SK-N-SH (cell line): ENCODE results near the gene PTOV1. TPM values are rescaled to one million over a fixed set of nuclear protein-coding genes. Genes with fewer than 3 reads are reported as not detected.

Source experiments
- CTCF ChIA-PET: fragments of 300-600, 350-600 bp; formaldehyde crosslinking; extraction: SDS; loops from one replicate; lab custom pipeline; 2021; lab: Yijun Ruan, JAX
- POLR2A ChIA-PET: fragments of 350-600 bp; sonication (Branson Sonifier 250); formaldehyde crosslinking; extraction: SDS; loops from one replicate; lab custom pipeline; 2020; ENCODE audit warnings: antibody characterized with exemption, inconsistent platforms; lab: Yijun Ruan, JAX
- DNase-seq: peaks from one replicate; pipeline ENCODE4 v3.0.0; 2012
- H2AFZ ChIP-seq: fragments of 200-600 bp; sonication (generic); 2 replicates; pipeline ENCODE4 v1.8.1; 2016; ENCODE audit warnings: antibody characterized with exemption, mild to moderate bottlenecking, low read depth
- H3F3A ChIP-seq: fragments of 200-600 bp; sonication (generic); replicated peaks from 2 replicates; pipeline ENCODE3; 2016; ENCODE audit warnings: antibody characterized with exemption, mild to moderate bottlenecking; ENCODE audit not compliant: insufficient read depth
- H3K27ac ChIP-seq, 2 experiments: fragments of 200-500 bp in 1 of 2; fragments of 200-600 bp in 1 of 2; sonication (Bioruptor generic) in 1 of 2; sonication (generic), shearing (Covaris generic) in 1 of 2; 2 replicates each; pipeline versions ENCODE4 v1.5.1 to v1.6.1; 2014 to 2016; ENCODE audit warnings: low read depth in 2 of 2, inconsistent platforms in 1 of 2, low read length in 1 of 2, mild to moderate bottlenecking in 1 of 2, mixed read lengths in 1 of 2
- H3K27me3 ChIP-seq: fragments of 200-600 bp; sonication (generic), shearing (Covaris generic); 2 replicates; pipeline ENCODE4 v1.6.1; 2016; ENCODE audit warnings: mixed run types; ENCODE audit not compliant: insufficient read depth
- H3K36me3 ChIP-seq, 2 experiments: fragments of 200-500 bp in 1 of 2; fragments of 200-600 bp in 1 of 2; sonication (Bioruptor generic) in 1 of 2; sonication (generic) in 1 of 2; replicated peaks in 1 of 2; 2 replicates each; pipeline versions ENCODE3 to v1.5.1; 2014 to 2016; ENCODE audit warnings: low read length in 1 of 2, mild to moderate bottlenecking in 1 of 2; ENCODE audit not compliant: insufficient read depth in 2 of 2, control insufficient read depth in 1 of 2
- H3K4me1 ChIP-seq, 2 experiments: fragments of 200-500 bp in 1 of 2; fragments of 200-600 bp in 1 of 2; sonication (Bioruptor generic) in 1 of 2; sonication (generic), shearing (Covaris generic) in 1 of 2; 2 replicates each; pipeline versions ENCODE4 v1.5.1 to v1.6.1; 2014 to 2016; ENCODE audit warnings: low read depth in 1 of 2, low read length in 1 of 2, mixed run types in 1 of 2; ENCODE audit not compliant: insufficient read depth in 2 of 2, control insufficient read depth in 1 of 2
- H3K4me2 ChIP-seq: fragments of 200-600 bp; sonication (generic), shearing (Covaris generic); 2 replicates; pipeline ENCODE4 v1.6.1; 2017; ENCODE audit warnings: mixed run types
- H3K4me3 ChIP-seq, 2 experiments: fragments of 200-500 bp in 1 of 2; fragments of 200-600 bp in 1 of 2; sonication (Bioruptor generic) in 1 of 2; sonication (generic), shearing (Covaris generic) in 1 of 2; 2 replicates each; pipeline versions ENCODE4 v1.5.1 to v1.8.1; 2014 to 2016; ENCODE audit warnings: low read depth in 2 of 2, inconsistent platforms in 1 of 2, low read length in 1 of 2, mild to moderate bottlenecking in 1 of 2, mixed read lengths in 1 of 2, moderate library complexity in 1 of 2
- H3K79me2 ChIP-seq: fragments of 200-600 bp; sonication (generic); 2 replicates; pipeline ENCODE4 v1.8.1; 2017; ENCODE audit warnings: mild to moderate bottlenecking; ENCODE audit not compliant: insufficient read depth
- H3K9ac ChIP-seq: fragments of 200-600 bp; sonication (generic); 2 replicates; pipeline ENCODE4 v1.6.1; 2017; ENCODE audit warnings: mixed run types
- H3K9me2 ChIP-seq: fragments of 200-600 bp; sonication (generic); 2 replicates; pipeline ENCODE4 v1.6.1; 2017; ENCODE audit warnings: mixed run types
- H3K9me3 ChIP-seq: fragments of 200-600 bp; sonication (generic); 2 replicates; pipeline ENCODE4 v1.6.1; 2017; ENCODE audit warnings: mixed run types, mild to moderate bottlenecking, moderate library complexity
- H4K20me1 ChIP-seq: fragments of 200-600 bp; sonication (generic); 2 replicates; pipeline ENCODE4 v1.6.1; 2017; ENCODE audit warnings: mild to moderate bottlenecking, mixed run types; ENCODE audit not compliant: insufficient read depth
- CHD2 ChIP-seq: fragments of 150-350 bp; IDR thresholded peaks from 2 replicates; pipeline ENCODE4 v1.6.1; 2018; ENCODE audit warnings: low read length; ENCODE audit not compliant: partially characterized antibody
- ELF1 ChIP-seq: IDR thresholded peaks from 2 replicates; pipeline ENCODE4 v1.4.0; 2012
- FOSL2 ChIP-seq: IDR thresholded peaks from 2 replicates; pipeline ENCODE4 v1.4.0; 2012; ENCODE audit warnings: low read depth, mild to moderate bottlenecking, moderate library complexity, borderline replicate concordance
- FOXJ3 ChIP-seq: sonication (generic); formaldehyde crosslinking; IDR thresholded peaks from 2 replicates; pipeline ENCODE4 v1.5.1; 2020; ENCODE audit warnings: mild to moderate bottlenecking, missing genetic modification reagents
- FOXM1 ChIP-seq: IDR thresholded peaks from 2 replicates; pipeline ENCODE4 v1.4.0; 2012; ENCODE audit warnings: low read depth, mild to moderate bottlenecking
- NRF1 ChIP-seq: IDR thresholded peaks from 2 replicates; pipeline ENCODE4 v1.6.1; 2012; ENCODE audit warnings: low read depth, mild to moderate bottlenecking, low read length
- POLR2AphosphoS5 ChIP-seq: IDR thresholded peaks from 2 replicates; pipeline ENCODE4 v1.6.1; 2012; ENCODE audit warnings: low read depth, low read length
- SMC3 ChIP-seq: IDR thresholded peaks from 2 replicates; pipeline ENCODE4 v1.6.1; 2012; ENCODE audit warnings: low read depth, low read length, improper control_type of control experiment
- TAF1 ChIP-seq: IDR thresholded peaks from 2 replicates; pipeline ENCODE4 v1.6.1; 2012; ENCODE audit warnings: low read depth, mild to moderate bottlenecking, low read length, moderate library complexity, borderline replicate concordance
- TEAD4 ChIP-seq: IDR thresholded peaks from 2 replicates; pipeline ENCODE4 v1.4.0; 2012; ENCODE audit warnings: mild to moderate bottlenecking, borderline replicate concordance; ENCODE audit not compliant: insufficient read depth
- whole genome bisulfite sequencing: methylation state at CpG from one replicate; pipeline ENCODE4 v1.1.6; 2017; ENCODE audit warnings: low lambda C conversion rate; 5-methylcytosine and 5-hydroxymethylcytosine counted together
- polyA plus RNA-seq, 3 experiments: library from polyadenylated mRNA; depleted of rRNA; stranded (reverse); fragments of >200 nt; gene quantifications; 2 replicates each; pipeline ENCODE4 v1.2.3, GENCODE V29; 2012
- TF ChIP-seq, protein P1 (sequence below): IDR thresholded peaks from 2 replicates; pipeline ENCODE4 v1.6.1; 2012; ENCODE audit warnings: mild to moderate bottlenecking, low read depth, low read length, moderate library complexity

PTOV1 gene
- polyA plus RNA-seq, 1 of the 3 experiments (the other 2 are of a cell fraction) = 95.0 TPM

GRCh38 chr19:49887037-49887664 is 36.2 kb downstream of the PTOV1 start:
- no peak overlapping the region for H3K4me3 ChIP-seq
- DNase-seq = no peak
- no peaks in the 10 kb centered on the region for H3K9me3 ChIP-seq
- no peak for TF ChIP-seq CHD2
- no peak for TF ChIP-seq ELF1
- TF ChIP-seq NRF1 = no peak
- TF ChIP-seq TEAD4 = no peak
- TF ChIP-seq, all 33 proteins: peak for 0
- 95% methylated on average over 19 of the region's 23 CpGs for WGBS
- H3K4me1 ChIP-seq = peaks cover 0 to 13% of the 10 kb centered on the region in 2 experiments; a peak in 1 of 4 replicates
- no peak overlapping the region for H2AFZ ChIP-seq
- H3K9me2 ChIP-seq = no peaks in the 10 kb centered on the region
- H3K27ac ChIP-seq = no peak overlapping the region
- ChIA-PET POLR2A (interaction anchor here (0.8 kb wide), 1 partner anchor 10 kb away, joined by 3 read pairs; the partner anchor contains the start of gene AKT1S1), CTCF (interaction anchor here (1.4 kb wide), 1 partner anchor 51 kb away, joined by 4 read pairs; no protein-coding TSS in a partner anchor)
- H3K27me3 ChIP-seq = no peaks in the 10 kb centered on the region
- H4K20me1 ChIP-seq = no peaks in the 10 kb centered on the region
- H3K79me2 ChIP-seq = no peaks in the 10 kb centered on the region
- peaks cover 18 to 28% of the 10 kb centered on the region in 2 experiments for H3K36me3 ChIP-seq
- peaks cover 10% of the 10 kb centered on the region for H3F3A ChIP-seq
- no peak overlapping the region for H3K4me2 ChIP-seq
- H3K9ac ChIP-seq = no peak overlapping the region

- DNase-seq = no peak
- peaks cover 0 to 13% of the 10 kb centered on the region in 2 experiments; a peak in 1 of 4 replicates for H3K4me1 ChIP-seq
- no peak overlapping the region for H3K4me3 ChIP-seq
- no peak overlapping the region for H3K9ac ChIP-seq
- peaks cover 10% of the 10 kb centered on the region for H3F3A ChIP-seq
- POLR2A ChIA-PET = interaction anchor here (0.8 kb wide), 1 partner anchor 11 kb away, joined by 3 read pairs; the partner anchor contains the start of gene AKT1S1
- no peaks in the 10 kb centered on the region for H3K9me2 ChIP-seq
- peaks cover 10 to 20% of the 10 kb centered on the region in 2 experiments for H3K36me3 ChIP-seq
- no peaks in the 10 kb centered on the region for H3K27me3 ChIP-seq
- H3K27ac ChIP-seq = no peak overlapping the region
- H3K79me2 ChIP-seq = no peaks in the 10 kb centered on the region
- no peak overlapping the region for H3K4me2 ChIP-seq
- H3K9me3 ChIP-seq = no peaks in the 10 kb centered on the region
- TF ChIP-seq FOXM1 = no peak
- TF ChIP-seq, protein P1, sequence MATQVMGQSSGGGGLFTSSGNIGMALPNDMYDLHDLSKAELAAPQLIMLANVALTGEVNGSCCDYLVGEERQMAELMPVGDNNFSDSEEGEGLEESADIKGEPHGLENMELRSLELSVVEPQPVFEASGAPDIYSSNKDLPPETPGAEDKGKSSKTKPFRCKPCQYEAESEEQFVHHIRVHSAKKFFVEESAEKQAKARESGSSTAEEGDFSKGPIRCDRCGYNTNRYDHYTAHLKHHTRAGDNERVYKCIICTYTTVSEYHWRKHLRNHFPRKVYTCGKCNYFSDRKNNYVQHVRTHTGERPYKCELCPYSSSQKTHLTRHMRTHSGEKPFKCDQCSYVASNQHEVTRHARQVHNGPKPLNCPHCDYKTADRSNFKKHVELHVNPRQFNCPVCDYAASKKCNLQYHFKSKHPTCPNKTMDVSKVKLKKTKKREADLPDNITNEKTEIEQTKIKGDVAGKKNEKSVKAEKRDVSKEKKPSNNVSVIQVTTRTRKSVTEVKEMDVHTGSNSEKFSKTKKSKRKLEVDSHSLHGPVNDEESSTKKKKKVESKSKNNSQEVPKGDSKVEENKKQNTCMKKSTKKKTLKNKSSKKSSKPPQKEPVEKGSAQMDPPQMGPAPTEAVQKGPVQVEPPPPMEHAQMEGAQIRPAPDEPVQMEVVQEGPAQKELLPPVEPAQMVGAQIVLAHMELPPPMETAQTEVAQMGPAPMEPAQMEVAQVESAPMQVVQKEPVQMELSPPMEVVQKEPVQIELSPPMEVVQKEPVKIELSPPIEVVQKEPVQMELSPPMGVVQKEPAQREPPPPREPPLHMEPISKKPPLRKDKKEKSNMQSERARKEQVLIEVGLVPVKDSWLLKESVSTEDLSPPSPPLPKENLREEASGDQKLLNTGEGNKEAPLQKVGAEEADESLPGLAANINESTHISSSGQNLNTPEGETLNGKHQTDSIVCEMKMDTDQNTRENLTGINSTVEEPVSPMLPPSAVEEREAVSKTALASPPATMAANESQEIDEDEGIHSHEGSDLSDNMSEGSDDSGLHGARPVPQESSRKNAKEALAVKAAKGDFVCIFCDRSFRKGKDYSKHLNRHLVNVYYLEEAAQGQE = no peak
- no peak for TF ChIP-seq NRF1
- TF ChIP-seq SMC3 = no peak
- TF ChIP-seq CHD2 = no peak
- TF ChIP-seq TAF1 = no peak
- no peak for TF ChIP-seq POLR2AphosphoS5
- no peak for TF ChIP-seq ELF1
- TF ChIP-seq FOSL2 = no peak
- no peak for TF ChIP-seq FOXJ3
- 96% methylated on average over 28 of the region's 54 CpGs for WGBS
- no peaks in the 10 kb centered on the region for H4K20me1 ChIP-seq
- no peak overlapping the region for H2AFZ ChIP-seq
- CTCF ChIA-PET = interaction anchor here (1.2 kb wide), 1 partner anchor 10 kb away, joined by 3 read pairs; no protein-coding TSS in a partner anchor
These were observed 36.9 kb downstream of the PTOV1 start for GRCh38 chr19:49887665-49888509.
